SH-SY5Y (cell line): Measurements from ENCODE around the gene GALNT5.

Source experiments
- GATA2 ChIP-seq: IDR thresholded peaks from 2 replicates; pipeline ENCODE4 v1.6.1; 2011; ENCODE audit warnings: mild to moderate bottlenecking, low read depth, low read length
- GATA3 ChIP-seq: IDR thresholded peaks from 2 replicates; pipeline ENCODE4 v1.6.1; 2011; ENCODE audit warnings: low read depth, mild to moderate bottlenecking, low read length, moderate library complexity

DNA sequence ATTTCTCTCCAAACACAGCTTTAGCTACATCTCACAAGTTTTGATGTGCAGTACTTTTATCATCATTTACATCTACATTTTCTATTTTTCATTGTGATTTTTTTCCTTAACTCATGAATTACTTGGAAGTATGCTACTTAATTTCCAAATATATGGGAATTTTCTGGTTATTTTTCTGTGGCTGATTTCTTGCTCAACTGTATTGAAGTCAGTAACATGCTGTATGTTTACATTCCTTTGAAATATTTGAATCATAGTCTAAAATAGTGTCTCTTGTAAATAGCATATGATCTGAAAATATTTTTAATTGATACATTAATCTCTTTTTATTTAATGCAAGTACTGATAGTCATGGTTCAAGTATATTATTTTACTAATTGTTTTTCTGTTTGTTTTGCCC lies 26.0 kb upstream of the GALNT5 start:
- TF ChIP-seq GATA2 (no peak), GATA3 (no peak)
